HUDEP-2 (cell line): ENCODE measurements around the gene MAPK6.
"Not testable (repeated sequence)": the region's sequence is repeated elsewhere in the genome, so short reads cannot be mapped to it uniquely, and the experiment has no call there.

Experiments used
- DNase-seq, 76 experiments: peaks; one replicate each; lab custom pipeline; 2025; ENCODE audit not compliant: unreplicated experiment in 76 of 76; lab: John Stamatoyannopoulos, UW

Gene MAPK6

GRCh38 chr15:52078197-52078875, 59.3 kb downstream of the MAPK6 start:
- no peak for DNase-seq

DNA sequence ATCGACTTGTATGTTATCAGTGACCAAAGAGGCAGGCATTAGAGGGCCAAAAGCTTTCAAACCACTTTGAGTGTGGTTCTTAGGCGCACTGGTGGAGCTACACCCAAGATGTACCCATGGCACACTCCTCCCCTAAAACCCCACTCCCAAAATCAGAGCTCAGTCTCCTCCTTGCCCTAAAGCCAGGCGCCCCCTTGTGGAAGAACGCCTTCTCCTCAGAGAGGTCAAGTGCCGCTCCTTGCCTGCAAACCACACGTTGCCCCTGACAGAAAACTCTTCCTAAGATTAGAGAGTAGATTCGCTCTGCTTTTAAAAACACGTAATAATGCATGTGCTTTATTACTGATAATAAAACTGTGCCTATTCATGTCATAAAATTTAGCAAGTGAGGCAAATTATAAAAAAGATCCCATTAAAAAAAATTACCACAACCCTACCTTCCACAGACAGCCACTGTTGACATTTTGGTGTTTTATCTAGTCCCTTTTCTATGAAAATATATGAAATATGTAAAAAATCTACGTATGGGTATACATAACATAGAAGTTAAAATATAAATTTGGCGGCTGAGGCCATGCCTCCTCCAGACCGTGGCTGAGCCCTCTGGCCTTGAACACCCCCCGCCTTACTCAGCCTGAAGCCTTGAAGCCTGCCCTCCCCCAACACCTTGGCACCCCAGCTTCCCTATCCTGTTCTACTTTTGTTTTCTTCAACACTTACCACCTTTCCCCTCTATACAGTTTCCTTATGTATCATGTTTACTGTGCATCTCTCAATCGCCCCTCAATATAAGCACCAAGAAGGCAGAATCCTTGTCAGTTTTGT, 60.1 kb downstream of the MAPK6 start:
- peak in 66 of 76 experiments; percentile 5 to 78 (median 54) for DNase-seq

- DNase-seq: no peak
These were observed 61.0 kb downstream of the MAPK6 start for GRCh38 chr15:52080031-52080430.

DNA sequence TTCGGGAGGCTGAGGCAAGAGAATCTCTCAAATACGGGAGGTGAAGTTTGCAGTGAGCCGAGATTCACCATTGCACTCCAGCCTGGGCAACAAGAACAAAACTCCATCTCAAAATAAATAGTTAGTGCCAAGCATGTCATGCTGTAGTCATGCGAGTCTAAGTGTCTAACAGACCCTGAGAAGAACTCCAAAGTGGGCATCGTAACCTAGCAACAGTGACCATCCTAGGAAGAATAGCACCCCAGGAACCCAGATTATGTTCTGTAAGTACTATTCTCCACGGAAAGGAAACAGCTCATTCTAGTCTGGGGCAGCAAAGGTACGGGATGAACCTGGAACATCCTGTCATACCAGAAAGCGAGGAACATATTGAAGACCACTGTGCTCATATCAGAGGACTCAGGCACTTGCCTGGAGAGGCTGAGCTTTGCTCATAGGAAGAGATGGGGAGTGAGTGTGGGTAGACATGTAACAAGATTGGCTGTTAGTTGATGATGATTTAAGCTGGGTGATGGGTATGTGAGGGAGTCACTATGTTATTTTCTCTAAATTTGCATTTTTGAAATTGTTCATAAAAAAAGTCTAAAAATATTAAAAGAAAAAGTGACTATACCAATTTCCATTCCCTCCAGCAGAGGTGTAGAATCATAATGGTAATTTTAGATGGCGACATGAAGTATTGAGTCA, 61.8 kb downstream of the MAPK6 start:
- no peak for DNase-seq

DNA sequence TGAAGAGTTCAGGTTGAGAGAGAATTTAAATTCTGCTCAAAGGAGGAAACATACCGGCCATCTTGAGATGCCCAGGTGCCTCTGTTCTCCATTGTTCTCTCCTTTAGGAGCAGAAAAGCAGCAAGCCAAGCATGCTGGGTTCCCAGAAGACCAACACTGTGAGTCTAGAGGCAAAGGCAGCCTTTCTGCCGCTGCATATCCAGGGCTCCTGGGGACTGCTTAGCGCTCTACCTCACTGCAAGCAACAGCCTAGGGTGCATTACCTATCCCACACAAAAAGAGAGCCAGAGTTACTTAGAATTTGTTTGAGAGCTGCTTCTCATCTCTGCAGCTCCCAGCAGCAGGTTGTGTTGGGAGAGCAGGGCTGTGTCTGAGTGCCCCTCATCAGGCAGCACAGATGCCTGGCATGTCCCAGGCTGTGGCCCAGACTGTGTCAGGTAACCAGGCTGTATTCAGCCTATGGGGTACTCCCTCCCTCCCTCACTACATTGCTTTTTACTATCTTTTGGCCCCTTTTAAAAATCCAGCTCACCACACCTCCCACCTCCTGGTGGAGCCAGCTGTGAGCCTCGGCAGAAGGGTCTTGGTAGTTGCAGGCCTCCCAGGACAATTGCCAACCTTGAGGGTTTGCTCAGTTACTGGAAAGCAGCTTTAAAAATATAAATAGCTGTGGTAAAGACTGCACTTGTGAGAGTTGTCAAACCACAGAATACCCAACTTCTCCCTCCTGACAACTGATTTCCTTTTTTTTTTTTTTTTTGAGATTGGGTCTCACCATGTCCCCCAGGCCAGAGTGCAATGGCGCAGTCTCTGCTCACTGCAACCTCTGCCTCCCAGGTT, 63.4 kb downstream of the MAPK6 start:
- DNase-seq: no peak

DNA sequence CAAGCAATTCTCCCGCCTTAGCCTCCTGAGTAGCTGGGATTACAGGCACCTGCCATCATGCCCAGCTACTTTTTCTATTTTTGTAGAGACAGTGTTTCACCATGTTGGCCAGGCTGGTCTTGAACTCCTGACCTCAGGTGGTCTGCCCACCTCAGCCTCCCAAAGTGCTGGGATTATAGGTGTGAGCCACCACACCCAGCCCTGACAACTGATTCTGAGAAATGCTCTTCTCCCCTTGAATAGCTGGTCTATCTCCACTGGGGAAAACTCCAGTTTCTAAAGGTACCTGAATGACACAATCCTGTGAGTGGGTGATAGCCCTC, 64.0 kb downstream of the MAPK6 start:
- DNase-seq: not testable (repeated sequence)

DNA sequence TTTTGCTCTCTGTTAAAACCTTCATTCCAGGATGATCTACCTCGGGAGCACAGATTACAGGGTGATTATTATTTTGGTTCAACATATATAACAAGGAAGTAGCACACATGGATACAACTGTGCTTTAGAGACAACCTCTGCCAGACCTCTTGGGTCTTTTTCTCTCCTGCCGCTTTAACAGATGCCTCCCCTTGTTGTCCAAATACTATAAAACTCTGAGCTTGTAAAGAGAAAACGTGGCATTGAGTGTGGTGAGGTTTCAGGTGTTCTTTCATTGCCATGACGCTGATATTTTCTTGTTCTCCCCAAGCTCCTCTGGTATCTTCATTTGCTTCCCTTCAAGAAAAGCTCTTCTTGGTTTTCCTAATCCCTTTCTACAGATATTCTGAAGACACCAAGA, 64.6 kb downstream of the MAPK6 start:
- DNase-seq: no peak

DNA sequence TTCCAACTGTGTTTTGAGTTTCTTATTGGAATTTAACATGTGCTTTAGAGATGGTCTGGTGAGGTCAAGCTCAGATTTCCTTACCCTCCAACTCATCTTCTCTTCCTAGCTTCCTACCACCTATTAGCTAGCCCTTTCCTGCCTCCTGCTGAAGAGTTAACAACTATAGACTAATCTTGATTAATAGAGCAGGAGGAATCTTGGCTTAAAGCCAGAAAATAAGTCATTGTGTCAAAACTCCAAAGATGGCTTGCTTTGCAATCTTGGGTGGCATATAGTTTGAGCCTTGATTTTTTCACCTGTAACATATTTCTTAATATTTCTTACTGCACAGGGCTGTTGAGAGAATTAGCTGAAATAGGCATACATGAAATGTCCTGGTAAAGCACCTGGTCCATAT, 66.3 kb downstream of the MAPK6 start:
- DNase-seq: no peak

DNA sequence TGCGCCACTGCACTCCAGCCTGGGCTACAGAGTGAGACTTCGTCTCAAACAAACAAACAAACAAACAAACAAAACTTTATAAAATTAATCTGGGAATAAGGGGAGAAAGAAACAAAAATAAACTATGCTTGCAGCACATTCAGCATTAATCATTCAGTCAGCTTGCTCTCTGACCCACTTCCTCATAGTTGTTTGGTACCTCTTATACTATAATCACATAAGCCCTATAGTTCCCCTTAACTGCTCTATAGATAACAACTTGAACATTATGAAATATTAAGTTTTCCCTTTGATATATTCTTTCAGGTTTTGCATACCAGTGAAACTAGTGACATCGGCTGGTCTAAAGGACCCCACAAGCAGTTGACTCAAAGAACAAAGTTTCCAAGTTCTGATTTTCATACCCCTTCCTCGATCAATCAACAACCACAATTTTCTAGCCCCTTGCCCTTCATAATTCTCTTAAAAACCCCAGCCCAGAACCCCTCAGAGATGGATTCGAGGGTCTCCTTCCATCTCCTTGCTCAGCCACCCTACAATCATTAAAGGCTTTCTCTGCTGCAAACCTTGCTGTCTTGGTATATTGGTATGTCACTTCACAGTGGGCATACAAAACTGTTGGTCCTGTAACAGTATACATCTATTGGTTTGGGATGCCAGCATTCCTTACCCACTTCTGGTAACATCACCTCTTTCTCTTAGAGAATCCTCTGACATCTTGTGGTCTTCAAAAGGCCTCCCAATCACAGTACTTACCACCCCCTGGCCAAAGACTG, 67.2 kb downstream of the MAPK6 start:
- no peak for DNase-seq

GRCh38 chr15:52090193-52090592, 71.2 kb downstream of the MAPK6 start:
- no peak for DNase-seq

- no peak for DNase-seq
These were observed 74.1 kb downstream of the MAPK6 start for GRCh38 chr15:52093167-52093538.

GRCh38 chr15:52093539-52094510, 74.8 kb downstream of the MAPK6 start:
- no peak for DNase-seq

DNA sequence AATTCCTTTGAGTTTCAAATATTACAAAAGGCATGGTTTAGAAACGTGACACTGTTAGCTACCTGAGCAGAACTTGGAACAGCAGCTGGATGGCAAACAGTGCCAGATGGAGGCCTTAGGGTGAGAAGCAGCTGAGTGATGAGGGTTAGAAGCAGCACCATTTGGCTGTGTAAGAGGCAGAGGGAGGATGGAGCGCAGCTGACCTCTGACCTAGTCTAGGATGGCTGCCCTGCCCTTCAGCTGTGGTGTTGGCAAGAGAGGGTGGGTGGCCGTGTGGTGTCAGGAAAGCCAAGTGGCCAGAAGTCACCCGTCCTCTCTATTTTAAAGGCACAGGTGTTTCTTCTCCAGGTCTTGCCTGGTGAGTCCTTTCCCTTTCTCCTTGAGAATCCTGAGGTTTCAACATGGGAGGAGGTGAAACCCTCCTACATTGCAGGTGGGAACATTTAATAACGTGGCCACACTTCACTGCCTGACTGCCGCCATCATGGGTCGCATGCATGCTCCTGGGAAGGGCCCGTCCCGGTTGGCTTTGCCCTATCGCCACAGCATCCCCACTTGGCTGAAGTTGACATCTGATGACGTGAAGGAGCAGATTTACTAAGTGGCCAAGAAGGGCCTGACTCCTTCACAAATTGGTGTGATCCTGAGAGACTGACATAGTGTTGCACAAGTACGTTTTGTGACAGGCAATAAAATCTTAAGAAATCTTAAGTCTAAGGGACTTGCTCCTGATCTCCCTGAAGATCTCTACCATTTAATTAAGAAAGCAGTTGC, 76.0 kb downstream of the MAPK6 start:
- DNase-seq: no peak

DNA sequence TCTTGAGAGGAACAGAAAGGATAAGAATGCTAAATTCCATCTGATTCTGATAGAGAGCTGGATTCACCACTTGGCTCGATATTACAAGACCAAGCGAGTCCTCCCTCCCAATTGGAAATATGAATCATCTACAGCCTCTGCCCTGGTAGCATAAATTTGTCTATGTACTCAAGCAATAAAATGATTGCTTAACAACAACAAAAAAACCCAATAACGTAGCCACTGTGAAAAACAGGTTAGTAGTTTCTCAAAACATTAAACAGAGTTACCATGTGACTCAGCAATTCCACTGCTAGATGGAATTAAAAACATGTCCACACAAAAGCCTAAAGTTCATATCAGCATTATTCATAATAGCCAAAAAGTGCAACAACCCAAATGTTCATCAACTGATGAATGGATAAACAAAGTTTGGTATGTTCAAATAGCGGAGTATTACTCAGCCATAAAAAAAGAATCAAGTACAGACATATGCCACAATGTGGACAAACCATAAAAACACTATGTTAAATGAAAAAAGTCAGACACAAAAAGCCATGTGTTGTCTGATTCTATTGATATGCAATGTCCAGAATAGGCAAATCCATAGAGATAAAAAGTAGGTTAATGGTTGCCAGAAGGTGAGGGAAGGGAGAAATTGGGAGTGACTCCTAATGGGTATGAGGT, 76.7 kb downstream of the MAPK6 start:
- DNase-seq: no peak

GRCh38 chr15:52096536-52096935, 77.5 kb downstream of the MAPK6 start:
- not testable (repeated sequence) for DNase-seq

DNA sequence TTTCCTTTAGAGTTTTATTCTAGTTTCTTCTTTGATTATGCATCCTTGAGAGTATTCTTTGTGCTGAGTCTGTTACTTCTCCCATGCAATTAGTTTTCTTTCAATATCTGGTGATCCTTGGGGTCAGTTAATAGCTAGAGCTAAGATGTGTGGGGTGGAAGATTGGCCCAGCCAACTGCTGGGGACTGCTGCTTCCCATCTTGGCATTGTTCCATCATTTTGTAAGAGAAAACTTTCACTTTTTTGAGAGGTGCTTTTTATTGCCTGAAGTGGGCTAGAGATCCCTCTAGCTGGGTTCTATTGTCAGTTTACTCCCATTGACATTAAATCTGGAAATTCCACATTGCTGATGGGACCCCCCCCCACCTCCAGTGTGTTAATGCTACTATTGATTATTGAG, 78.2 kb downstream of the MAPK6 start:
- no peak for DNase-seq

DNA sequence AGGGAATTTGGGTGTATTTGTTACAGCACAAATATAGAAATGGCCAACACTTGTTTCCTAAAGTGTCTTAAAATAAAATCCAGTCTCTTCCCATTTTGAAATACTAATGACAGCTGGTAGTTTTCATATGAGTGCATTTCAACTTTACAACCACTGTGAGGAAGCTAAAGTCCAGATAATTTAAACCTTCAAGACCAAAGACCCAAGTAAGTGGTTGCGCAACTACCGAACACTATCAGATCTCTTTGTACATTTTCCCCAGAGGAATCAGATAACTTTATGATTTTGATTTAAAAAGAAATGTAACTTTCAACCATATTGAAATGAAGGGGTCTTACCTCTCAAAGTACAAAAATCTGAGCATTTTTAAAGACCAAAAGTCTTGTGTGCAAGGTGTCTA, 79.3 kb downstream of the MAPK6 start:
- no peak for DNase-seq
